T-helper 1 cell treated with Interleukin-12 subunit alpha and Interleukin-12 subunit beta and Interleukin-4 antibody, amounts not matched to agents 30 ng/mL and 1 ng/mL, for 36 hours (primary cell): Measurements from ENCODE around the gene MTAP. TPM values are rescaled to one million over a fixed set of nuclear protein-coding genes. Genes with fewer than 3 reads are reported as not detected.

ENCODE experiments used
- intact Hi-C: fragments of 100-400 bp; cut with micrococcal nuclease; formaldehyde crosslinking; loops from one replicate; pipeline ENCODE4 v1.15.1; 2024
- total RNA-seq: library from RNA; stranded (reverse); gene quantifications from 2 replicates; pipeline ENCODE4 v1.2.3, GENCODE V29; 2022

Gene MTAP
- total RNA-seq, 1 donor from 2014 or later = 47.4 TPM

- intact Hi-C loops = no loop called here
Observed at GRCh38 chr9:21840647-21841046, 38.2 kb downstream of the MTAP start.

GRCh38 chr9:21841133-21841532, 38.7 kb downstream of the MTAP start:
- intact Hi-C loops = no loop called here

GRCh38 chr9:21848615-21849014, 46.2 kb downstream of the MTAP start:
- intact Hi-C loops = no loop called here

GRCh38 chr9:21852754-21853153, 50.3 kb downstream of the MTAP start:
- intact Hi-C loops = loop anchor here (1.0 kb wide), 1 partner anchor 20 kb away; no protein-coding TSS in a partner anchor

- intact Hi-C loops = no loop called here
Observed at GRCh38 chr9:21853414-21853813, 51.0 kb downstream of the MTAP start.

GRCh38 chr9:21854119-21854518, 51.7 kb downstream of the MTAP start:
- intact Hi-C loops = no loop called here

GRCh38 chr9:21854594-21854993, 52.2 kb downstream of the MTAP start:
- intact Hi-C loops = no loop called here

- intact Hi-C loops = no loop called here
Observed at GRCh38 chr9:21856301-21857094, 54.1 kb downstream of the MTAP start.

GRCh38 chr9:21862871-21863270, 60.4 kb downstream of the MTAP start:
- intact Hi-C loops = loop anchor here (2.0 kb wide), 1 partner anchor 30 kb away; no protein-coding TSS in a partner anchor

GRCh38 chr9:21864505-21864904, 62.1 kb downstream of the MTAP start:
- intact Hi-C loops = no loop called here

GRCh38 chr9:21866302-21866701, 63.9 kb downstream of the MTAP start:
- intact Hi-C loops = no loop called here

- intact Hi-C loops = no loop called here
Observed at GRCh38 chr9:21871256-21871975, 69.0 kb downstream of the MTAP start.

GRCh38 chr9:21872696-21873095, 70.3 kb downstream of the MTAP start:
- intact Hi-C loops = no loop called here

GRCh38 chr9:21873540-21874221, 71.2 kb downstream of the MTAP start:
- intact Hi-C loops = no loop called here

GRCh38 chr9:21875893-21876292, 73.5 kb downstream of the MTAP start:
- intact Hi-C loops = no loop called here

- intact Hi-C loops = no loop called here
Observed at GRCh38 chr9:21883642-21884041, 81.2 kb downstream of the MTAP start.

- intact Hi-C loops = no loop called here
Observed at GRCh38 chr9:21889673-21890072, 87.2 kb downstream of the MTAP start.

GRCh38 chr9:21890696-21891095, 88.3 kb downstream of the MTAP start:
- intact Hi-C loops = no loop called here

- intact Hi-C loops = no loop called here
Observed at GRCh38 chr9:21901546-21901945, 99.1 kb downstream of the MTAP start.

GRCh38 chr9:21902136-21902535, 99.7 kb downstream of the MTAP start:
- intact Hi-C loops = no loop called here

GRCh38 chr9:21903380-21903965, 101.0 kb downstream of the MTAP start:
- intact Hi-C loops = no loop called here

GRCh38 chr9:21904371-21904770, 101.9 kb downstream of the MTAP start:
- intact Hi-C loops = no loop called here
